KOPT-K1 (cell line): ENCODE measurements around the gene GDF10.

ENCODE experiments used
- H3K27ac ChIP-seq: fragments of 200-600 bp; sonication (generic); 2 replicates; pipeline ENCODE4 v1.5.1; 2016; ENCODE audit warnings: antibody characterized with exemption, mild to moderate bottlenecking, low read depth, low read length; ENCODE audit not compliant: poor library complexity, severe bottlenecking
- H3K36me3 ChIP-seq: fragments of 200-600 bp; sonication (generic); 2 replicates; pipeline ENCODE4 v1.5.1; 2017; ENCODE audit warnings: antibody characterized with exemption, mild to moderate bottlenecking, low read length, moderate library complexity; ENCODE audit not compliant: insufficient read depth
- H3K9me3 ChIP-seq: fragments of 200-600 bp; sonication (generic); 2 replicates; pipeline ENCODE4 v1.5.1; 2017; ENCODE audit warnings: antibody characterized with exemption, low read length, mild to moderate bottlenecking; ENCODE audit not compliant: insufficient read depth, poor library complexity, severe bottlenecking

The GDF10 gene

DNA sequence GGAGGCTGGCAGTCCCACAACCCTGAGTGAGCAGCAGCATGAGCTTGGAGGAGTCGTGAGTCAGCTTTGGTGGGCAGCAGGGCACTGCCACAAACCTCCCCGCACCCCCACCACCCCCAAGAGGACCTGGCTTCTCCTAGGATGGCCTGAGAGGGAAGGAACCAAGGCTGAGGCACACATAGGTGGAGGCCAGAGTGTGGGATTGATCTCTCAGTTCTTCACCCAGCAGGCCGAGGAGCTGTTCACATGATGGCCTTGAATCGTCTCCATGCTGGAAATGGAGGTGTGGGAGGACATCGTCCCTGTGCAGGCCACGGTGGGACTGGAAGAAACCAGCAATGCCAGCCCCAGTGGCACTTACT lies 17.4 kb upstream of the GDF10 start:
- H3K27ac ChIP-seq = peak overlapping the region; percentile 24
- H3K36me3 ChIP-seq = no peaks in the 10 kb centered on the region
- no peaks in the 10 kb centered on the region for H3K9me3 ChIP-seq

GRCh38 chr10:47283101-47283630 lies 16.8 kb upstream of the GDF10 start:
- no peak overlapping the region for H3K27ac ChIP-seq
- H3K9me3 ChIP-seq = no peaks in the 10 kb centered on the region
- H3K36me3 ChIP-seq = no peaks in the 10 kb centered on the region

DNA sequence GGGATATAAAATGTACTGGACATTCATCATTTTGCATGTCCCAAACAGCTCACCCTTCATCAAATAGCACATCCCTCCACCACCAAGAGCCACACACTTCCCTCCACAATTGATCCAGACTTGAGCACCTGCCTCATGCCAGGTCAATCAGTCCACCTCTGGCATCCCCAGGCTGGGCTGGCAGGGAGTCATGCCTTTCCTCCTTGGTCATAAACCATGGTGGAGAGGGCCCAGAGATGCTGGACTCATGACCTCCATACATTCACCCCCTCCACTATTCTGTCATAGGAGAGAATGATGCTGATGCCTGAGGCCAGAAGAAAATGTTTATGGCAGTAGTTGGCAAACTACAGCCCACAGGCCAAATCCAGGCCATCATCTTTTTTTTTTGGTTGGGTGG lies 16.1 kb upstream of the GDF10 start:
- no peak overlapping the region for H3K27ac ChIP-seq
- H3K9me3 ChIP-seq = no peaks in the 10 kb centered on the region
- H3K36me3 ChIP-seq = no peaks in the 10 kb centered on the region

GRCh38 chr10:47285381-47286115 lies 14.4 kb upstream of the GDF10 start:
- no peaks in the 10 kb centered on the region for H3K9me3 ChIP-seq
- peak overlapping the region; percentile 69 for H3K27ac ChIP-seq
- H3K36me3 ChIP-seq = no peaks in the 10 kb centered on the region

- no peaks in the 10 kb centered on the region for H3K36me3 ChIP-seq
- peak overlapping the region; percentile 69 for H3K27ac ChIP-seq
- no peaks in the 10 kb centered on the region for H3K9me3 ChIP-seq
Observed at GRCh38 chr10:47286116-47286505, 13.9 kb upstream of the GDF10 start.

- H3K36me3 ChIP-seq = no peaks in the 10 kb centered on the region
- H3K27ac ChIP-seq = peak overlapping the region; percentile 69
- H3K9me3 ChIP-seq = no peaks in the 10 kb centered on the region
Observed at GRCh38 chr10:47286591-47287315, 13.2 kb upstream of the GDF10 start.

GRCh38 chr10:47287365-47287802 lies 12.6 kb upstream of the GDF10 start:
- H3K36me3 ChIP-seq = no peaks in the 10 kb centered on the region
- no peaks in the 10 kb centered on the region for H3K9me3 ChIP-seq
- H3K27ac ChIP-seq = peak overlapping the region; percentile 69

GRCh38 chr10:47287805-47288204 lies 12.2 kb upstream of the GDF10 start:
- H3K36me3 ChIP-seq = no peaks in the 10 kb centered on the region
- peak overlapping the region; percentile 69 for H3K27ac ChIP-seq
- H3K9me3 ChIP-seq = no peaks in the 10 kb centered on the region

- no peaks in the 10 kb centered on the region for H3K9me3 ChIP-seq
- no peaks in the 10 kb centered on the region for H3K36me3 ChIP-seq
- H3K27ac ChIP-seq = no peak overlapping the region
Observed at GRCh38 chr10:47288236-47288635, 11.8 kb upstream of the GDF10 start.

GRCh38 chr10:47288916-47289495 lies 11.0 kb upstream of the GDF10 start:
- Histone ChIP-seq H3K27ac (no peak overlapping the region), H3K9me3 (no peaks in the 10 kb centered on the region), H3K36me3 (no peaks in the 10 kb centered on the region)

GRCh38 chr10:47289921-47290320 lies 10.1 kb upstream of the GDF10 start:
- no peaks in the 10 kb centered on the region for H3K9me3 ChIP-seq
- H3K36me3 ChIP-seq = no peaks in the 10 kb centered on the region
- no peak overlapping the region for H3K27ac ChIP-seq

GRCh38 chr10:47290338-47290737 lies 9.7 kb upstream of the GDF10 start:
- H3K9me3 ChIP-seq = no peaks in the 10 kb centered on the region
- H3K36me3 ChIP-seq = no peaks in the 10 kb centered on the region
- H3K27ac ChIP-seq = no peak overlapping the region

- Histone ChIP-seq H3K9me3 (no peaks in the 10 kb centered on the region), H3K27ac (no peak overlapping the region), H3K36me3 (no peaks in the 10 kb centered on the region)
Observed at GRCh38 chr10:47291682-47292081, 8.3 kb upstream of the GDF10 start.

DNA sequence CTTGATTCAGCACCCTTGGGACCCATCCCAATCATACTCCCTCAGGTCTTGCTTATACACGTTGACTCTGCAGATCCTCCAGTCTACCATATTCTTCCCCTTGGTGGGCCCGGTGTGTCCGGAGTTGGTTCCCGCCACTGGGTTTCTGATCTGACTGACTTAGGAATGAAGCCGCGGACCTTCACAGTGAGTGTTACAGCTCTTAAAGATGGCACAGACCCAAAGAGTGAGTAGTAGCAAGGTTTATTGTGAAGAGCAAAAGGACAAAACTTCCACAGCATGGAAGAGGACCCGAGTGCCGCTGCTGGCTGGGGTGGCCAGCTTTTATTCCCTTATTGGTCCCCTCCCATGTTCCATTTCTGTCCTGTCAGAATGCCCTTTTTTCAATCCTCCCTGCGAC lies 5.9 kb upstream of the GDF10 start:
- no peaks in the 10 kb centered on the region for H3K36me3 ChIP-seq
- no peak overlapping the region for H3K27ac ChIP-seq
- H3K9me3 ChIP-seq = no peaks in the 10 kb centered on the region

GRCh38 chr10:47294501-47294900 lies 5.5 kb upstream of the GDF10 start:
- Histone ChIP-seq H3K36me3 (no peaks in the 10 kb centered on the region), H3K27ac (no peak overlapping the region), H3K9me3 (no peaks in the 10 kb centered on the region)
